ENCODE results near the gene ARID1B.

ARID1B gene

DNA sequence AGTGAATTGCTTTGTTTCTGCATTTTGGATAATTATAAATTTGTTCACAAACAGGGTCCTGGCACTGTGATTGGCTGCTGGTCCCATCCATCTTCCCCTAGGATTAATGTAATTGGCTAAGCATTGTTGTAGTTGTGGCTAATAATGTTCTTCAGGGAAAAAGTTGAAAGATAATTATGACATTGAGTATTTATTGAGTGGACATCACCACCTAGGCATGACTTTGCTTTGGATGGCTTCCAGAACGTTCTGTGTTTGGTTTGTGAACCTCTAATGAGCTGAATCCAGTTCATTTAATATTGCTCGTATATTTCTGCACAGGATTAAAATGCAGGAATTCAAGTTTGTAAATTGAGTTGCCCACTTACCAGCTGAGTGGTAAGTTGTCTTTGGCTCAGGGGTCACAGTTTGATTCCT, 55.1 kb downstream of the ARID1B start:
- TF ChIP-seq EZH2phosphoT487 (conservative IDR thresholded peaks at IDR 0.05; ENCODE audit: low read length), result no peak
- TF ChIP-seq, protein P1, sequence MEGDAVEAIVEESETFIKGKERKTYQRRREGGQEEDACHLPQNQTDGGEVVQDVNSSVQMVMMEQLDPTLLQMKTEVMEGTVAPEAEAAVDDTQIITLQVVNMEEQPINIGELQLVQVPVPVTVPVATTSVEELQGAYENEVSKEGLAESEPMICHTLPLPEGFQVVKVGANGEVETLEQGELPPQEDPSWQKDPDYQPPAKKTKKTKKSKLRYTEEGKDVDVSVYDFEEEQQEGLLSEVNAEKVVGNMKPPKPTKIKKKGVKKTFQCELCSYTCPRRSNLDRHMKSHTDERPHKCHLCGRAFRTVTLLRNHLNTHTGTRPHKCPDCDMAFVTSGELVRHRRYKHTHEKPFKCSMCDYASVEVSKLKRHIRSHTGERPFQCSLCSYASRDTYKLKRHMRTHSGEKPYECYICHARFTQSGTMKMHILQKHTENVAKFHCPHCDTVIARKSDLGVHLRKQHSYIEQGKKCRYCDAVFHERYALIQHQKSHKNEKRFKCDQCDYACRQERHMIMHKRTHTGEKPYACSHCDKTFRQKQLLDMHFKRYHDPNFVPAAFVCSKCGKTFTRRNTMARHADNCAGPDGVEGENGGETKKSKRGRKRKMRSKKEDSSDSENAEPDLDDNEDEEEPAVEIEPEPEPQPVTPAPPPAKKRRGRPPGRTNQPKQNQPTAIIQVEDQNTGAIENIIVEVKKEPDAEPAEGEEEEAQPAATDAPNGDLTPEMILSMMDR (IDR thresholded peaks at IDR 0.05; ENCODE audit: insufficient read depth, low read length, poor library complexity, severe bottlenecking), result no peak
- Histone ChIP-seq H3K27me3 (ENCODE audit: low read length) (no peaks in the 10 kb centered on the region), H3K36me3 (ENCODE audit: low read length) (peaks cover 11% of the 10 kb centered on the region; the same call in 1 of the 2 replicates), H3K9ac (ENCODE audit: low read length) (no peak overlapping the region), H3K4me3 (ENCODE audit: insufficient read depth, low read length, poor library complexity, severe bottlenecking) (no peak overlapping the region), H4K20me1 (ENCODE audit: low read depth, low read length) (peaks cover 4% of the 10 kb centered on the region; the same call in 1 of the 2 replicates), H3K9me2 (replicated peaks; ENCODE audit: insufficient read depth, low read length) (no peaks in the 10 kb centered on the region), H3K79me2 (ENCODE audit: insufficient read depth, low read length) (peaks cover 52% of the 10 kb centered on the region), H3F3A (ENCODE audit: insufficient read depth) (no peaks in the 10 kb centered on the region), H2AFZ (ENCODE audit: low read depth, low read length, severe bottlenecking) (no peak overlapping the region), H3K9me3 (ENCODE audit: insufficient read depth, low read length) (no peaks in the 10 kb centered on the region), H3K27ac (ENCODE audit: low read depth, low read length) (no peak overlapping the region), H3K4me2 (ENCODE audit: low read depth, low read length, poor library complexity, severe bottlenecking) (no peak overlapping the region)

DNA sequence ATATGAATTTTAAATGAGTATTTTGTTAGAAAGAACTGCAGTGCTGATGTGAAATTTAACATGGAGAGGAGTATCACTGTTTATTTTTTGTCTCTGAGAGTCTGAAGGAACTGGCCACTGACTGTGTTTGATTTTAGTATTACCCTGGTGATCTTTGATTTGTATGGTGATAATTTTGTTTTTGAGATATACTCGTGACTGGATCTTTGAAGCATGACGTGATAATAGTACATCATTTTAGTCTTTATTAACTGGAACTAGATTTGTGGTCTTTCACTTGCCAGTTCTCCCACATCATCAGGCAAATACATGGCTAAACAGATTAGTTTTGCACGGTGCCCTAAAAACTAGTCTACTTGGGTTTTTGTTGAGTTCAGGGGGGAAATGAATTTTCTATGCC, 55.5 kb downstream of the ARID1B start:
- peaks cover 50% of the 10 kb centered on the region for H3K79me2 ChIP-seq (ENCODE audit: insufficient read depth, low read length)
- H2AFZ ChIP-seq (ENCODE audit: low read depth, low read length, severe bottlenecking), result no peak overlapping the region
- H3K9ac ChIP-seq (ENCODE audit: low read length), result no peak overlapping the region
- H3K27me3 ChIP-seq (ENCODE audit: low read length), result no peaks in the 10 kb centered on the region
- no peak overlapping the region for H3K4me3 ChIP-seq (ENCODE audit: insufficient read depth, low read length, poor library complexity, severe bottlenecking)
- H3K9me3 ChIP-seq (ENCODE audit: insufficient read depth, low read length), result no peaks in the 10 kb centered on the region
- H4K20me1 ChIP-seq (ENCODE audit: low read depth, low read length), result peaks cover 4% of the 10 kb centered on the region; the same call in 1 of the 2 replicates
- no peak overlapping the region for H3K27ac ChIP-seq (ENCODE audit: low read depth, low read length)
- H3K36me3 ChIP-seq (ENCODE audit: low read length), result peaks cover 11% of the 10 kb centered on the region; the same call in 1 of the 2 replicates
- H3F3A ChIP-seq (ENCODE audit: insufficient read depth), result no peaks in the 10 kb centered on the region
- H3K4me2 ChIP-seq (ENCODE audit: low read depth, low read length, poor library complexity, severe bottlenecking), result no peak overlapping the region
- no peaks in the 10 kb centered on the region for H3K9me2 ChIP-seq (replicated peaks; ENCODE audit: insufficient read depth, low read length)
- no peak for TF ChIP-seq EZH2phosphoT487 (conservative IDR thresholded peaks at IDR 0.05; ENCODE audit: low read length)
- TF ChIP-seq, protein P1 (IDR thresholded peaks at IDR 0.05; ENCODE audit: insufficient read depth, low read length, poor library complexity, severe bottlenecking), result no peak

DNA sequence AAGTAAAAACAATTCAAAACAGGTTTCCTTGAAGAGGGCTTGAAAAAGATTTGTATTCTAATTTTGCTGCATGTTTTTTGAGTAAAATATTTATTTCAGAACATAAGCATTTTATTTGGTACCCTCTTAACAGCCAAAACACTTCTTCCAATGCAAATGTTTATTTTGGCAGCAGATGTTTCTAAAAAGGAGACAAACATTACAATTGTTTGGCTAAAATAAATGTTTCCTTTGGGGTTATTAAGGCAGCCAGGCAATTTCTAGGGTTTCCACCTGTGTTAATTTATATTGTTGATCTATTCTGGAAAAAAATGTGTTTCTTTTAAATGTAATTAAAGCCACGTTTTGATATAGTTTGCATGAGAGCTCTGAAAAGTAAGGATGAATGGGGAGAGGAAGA, 56.6 kb downstream of the ARID1B start:
- peaks cover 4% of the 10 kb centered on the region; the same call in 1 of the 2 replicates for H4K20me1 ChIP-seq (ENCODE audit: low read depth, low read length)
- H3K27ac ChIP-seq (ENCODE audit: low read depth, low read length), result no peak overlapping the region
- H3F3A ChIP-seq (ENCODE audit: insufficient read depth), result no peaks in the 10 kb centered on the region
- H3K36me3 ChIP-seq (ENCODE audit: low read length), result peaks cover 11% of the 10 kb centered on the region; the same call in 1 of the 2 replicates
- H3K27me3 ChIP-seq (ENCODE audit: low read length), result no peaks in the 10 kb centered on the region
- no peak overlapping the region for H3K9ac ChIP-seq (ENCODE audit: low read length)
- TF ChIP-seq, protein P1 (IDR thresholded peaks at IDR 0.05; ENCODE audit: insufficient read depth, low read length, poor library complexity, severe bottlenecking), result no peak
- no peak for TF ChIP-seq EZH2phosphoT487 (conservative IDR thresholded peaks at IDR 0.05; ENCODE audit: low read length)
- no peaks in the 10 kb centered on the region for H3K9me2 ChIP-seq (replicated peaks; ENCODE audit: insufficient read depth, low read length)
- H2AFZ ChIP-seq (ENCODE audit: low read depth, low read length, severe bottlenecking), result no peak overlapping the region
- H3K4me3 ChIP-seq (ENCODE audit: insufficient read depth, low read length, poor library complexity, severe bottlenecking), result no peak overlapping the region
- H3K4me2 ChIP-seq (ENCODE audit: low read depth, low read length, poor library complexity, severe bottlenecking), result no peak overlapping the region
- H3K9me3 ChIP-seq (ENCODE audit: insufficient read depth, low read length), result no peaks in the 10 kb centered on the region
- peaks cover 42% of the 10 kb centered on the region for H3K79me2 ChIP-seq (ENCODE audit: insufficient read depth, low read length)
